ENCODE results near the gene MRPS17.

The MRPS17 gene

DNA sequence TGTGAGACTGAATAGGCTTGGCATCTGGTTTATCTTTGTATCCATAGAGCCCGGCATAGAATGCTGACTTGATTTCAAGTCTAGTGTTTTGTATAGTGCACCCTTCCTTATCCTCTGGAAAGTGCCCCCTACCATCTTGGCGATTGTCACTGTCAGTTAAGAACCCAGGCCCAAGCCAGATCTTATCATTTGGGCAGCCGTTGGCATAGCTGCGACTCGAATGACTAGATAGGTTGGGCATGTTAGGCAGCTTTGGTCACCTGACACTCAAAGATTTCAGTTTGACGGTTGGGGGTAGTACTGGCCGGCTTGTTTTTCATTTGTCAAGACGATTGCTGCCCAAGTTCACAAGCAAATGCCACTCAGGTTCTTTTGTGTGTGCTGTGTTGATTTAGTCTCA lies 19.3 kb downstream of the MRPS17 start:
- DNase-seq (ENCODE audit: low read depth) = no peak

DNA sequence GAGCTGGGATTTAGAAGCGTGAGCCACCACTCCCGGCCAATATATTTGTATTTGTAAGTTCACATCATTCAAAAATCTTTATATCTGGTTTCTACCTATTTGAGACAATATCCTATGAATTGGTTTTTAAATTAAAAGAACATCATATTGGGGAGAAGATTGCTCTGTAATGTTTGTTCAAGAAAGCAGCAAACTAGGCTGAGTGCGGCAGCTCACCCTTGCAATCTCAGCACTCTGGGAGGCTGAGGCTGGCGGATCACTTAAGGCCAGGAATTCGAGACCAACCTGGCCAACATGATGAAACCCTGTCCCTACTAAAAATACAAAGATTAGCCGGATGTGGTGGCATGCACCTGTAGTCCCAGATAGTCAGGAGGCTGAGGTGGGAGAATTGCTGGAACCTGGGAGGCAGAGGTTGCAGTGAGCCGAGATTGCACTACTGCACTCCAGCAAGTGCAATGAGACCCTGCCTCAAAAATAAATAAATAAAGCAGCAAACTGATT lies 22.1 kb downstream of the MRPS17 start:
- no peak for DNase-seq (ENCODE audit: low read depth)

DNA sequence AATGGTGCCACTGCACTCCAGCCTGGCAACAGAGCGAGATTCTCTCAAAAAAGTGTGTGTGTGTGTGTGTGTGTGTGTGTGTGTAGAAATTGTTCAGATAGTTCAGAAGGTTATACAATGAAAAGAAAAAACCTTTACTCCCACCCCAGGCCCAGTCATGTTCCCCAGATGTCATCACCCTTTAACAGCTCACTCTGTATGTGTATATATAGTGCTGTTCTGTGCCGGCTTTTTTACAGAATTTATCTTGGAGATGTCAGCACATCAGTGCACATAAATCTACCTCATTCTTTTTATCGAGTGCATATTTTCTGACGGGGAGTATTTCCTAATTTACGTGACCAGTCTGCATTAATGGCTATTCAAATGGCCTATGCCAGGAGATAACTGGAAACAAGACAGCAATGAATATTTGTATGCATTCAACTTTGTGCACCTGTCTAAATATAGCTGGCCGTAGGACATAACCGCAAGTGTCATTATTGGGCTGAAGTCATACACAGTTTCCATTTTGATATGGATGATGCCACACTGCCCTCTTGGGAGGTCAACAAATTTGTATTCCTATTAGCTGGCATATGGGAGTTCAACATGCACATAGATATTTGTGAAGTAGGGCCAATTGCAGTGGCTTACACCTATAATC lies 24.4 kb downstream of the MRPS17 start:
- no peak for DNase-seq (ENCODE audit: low read depth)

DNA sequence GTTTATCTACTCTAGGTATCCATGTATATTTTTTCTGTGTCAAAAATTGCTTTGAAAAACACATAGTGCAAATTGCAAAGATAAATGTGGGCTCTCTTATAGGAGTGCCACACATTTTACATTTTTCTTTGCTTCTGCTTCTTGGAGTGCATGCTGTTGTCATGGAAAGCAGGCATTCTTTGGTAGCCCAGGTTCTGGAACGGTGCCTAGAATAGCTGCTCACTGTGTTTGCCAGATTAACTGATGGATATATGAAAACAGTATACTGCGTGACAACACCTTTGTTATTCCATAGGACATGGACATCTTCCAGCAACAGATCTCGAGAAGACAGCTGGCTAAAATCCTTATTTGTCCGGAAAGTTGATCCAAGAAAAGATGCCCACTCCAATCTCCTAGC lies 26.2 kb downstream of the MRPS17 start:
- no peak for DNase-seq (ENCODE audit: low read depth)

DNA sequence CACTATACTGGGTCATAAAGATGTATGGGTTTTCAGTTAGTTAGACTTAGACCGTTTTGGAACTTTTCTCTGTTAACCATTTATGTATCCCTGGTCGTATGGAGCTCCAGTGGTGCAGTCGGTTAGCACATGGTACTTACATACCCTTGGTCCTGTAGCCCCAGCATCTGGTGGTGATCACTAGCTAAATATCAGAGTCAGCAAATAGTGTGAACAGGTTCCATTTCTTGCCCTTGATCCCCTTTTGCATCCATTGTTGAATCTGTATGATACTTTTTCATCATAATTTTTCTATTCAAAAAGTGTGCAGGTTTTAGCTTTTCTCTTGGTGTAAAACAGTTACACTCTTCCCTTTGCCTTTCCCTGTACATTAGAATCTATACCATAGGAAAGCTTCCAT lies 28.6 kb downstream of the MRPS17 start:
- DNase-seq (ENCODE audit: low read depth) = no peak

DNA sequence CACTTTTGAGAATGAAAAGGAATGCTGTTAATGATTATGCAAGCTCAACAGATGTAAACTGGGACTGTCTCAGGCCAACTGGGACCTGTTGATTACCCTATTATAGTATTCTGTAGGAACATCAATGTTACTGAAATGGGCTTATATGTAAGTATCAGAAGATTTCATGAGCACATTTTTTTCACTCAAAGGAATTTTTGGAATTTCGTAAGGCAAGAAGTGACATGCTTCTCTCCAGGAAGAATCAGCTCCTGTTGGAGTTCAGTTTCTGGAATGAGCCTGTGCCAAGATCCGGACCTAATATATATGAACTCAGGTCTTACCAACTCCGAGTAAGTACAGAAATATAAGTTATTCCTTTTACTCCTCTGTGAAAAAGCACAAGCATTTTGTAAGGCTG lies 31.9 kb downstream of the MRPS17 start:
- no peak for DNase-seq (ENCODE audit: low read depth)

DNA sequence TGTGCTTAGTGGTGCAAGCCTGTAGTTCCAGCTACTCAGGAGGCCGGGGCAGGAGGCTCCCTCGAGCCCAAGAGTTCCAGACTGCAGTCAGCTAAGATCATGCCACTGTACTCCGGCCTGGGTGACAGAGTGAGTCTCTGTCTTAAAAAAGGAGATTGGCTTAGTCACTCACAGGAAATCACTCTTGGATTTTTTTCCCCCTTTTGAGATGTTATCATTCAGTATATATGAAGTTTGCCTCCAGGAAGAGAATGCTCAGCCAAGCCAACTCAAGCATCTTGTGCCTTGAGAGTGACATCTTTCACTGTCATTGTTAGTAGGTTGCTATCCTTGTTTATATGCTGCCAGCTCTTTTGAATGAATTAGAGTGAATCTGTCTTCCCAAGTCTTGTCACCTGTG lies 40.7 kb downstream of the MRPS17 start:
- DNase-seq (ENCODE audit: low read depth) = no peak

DNA sequence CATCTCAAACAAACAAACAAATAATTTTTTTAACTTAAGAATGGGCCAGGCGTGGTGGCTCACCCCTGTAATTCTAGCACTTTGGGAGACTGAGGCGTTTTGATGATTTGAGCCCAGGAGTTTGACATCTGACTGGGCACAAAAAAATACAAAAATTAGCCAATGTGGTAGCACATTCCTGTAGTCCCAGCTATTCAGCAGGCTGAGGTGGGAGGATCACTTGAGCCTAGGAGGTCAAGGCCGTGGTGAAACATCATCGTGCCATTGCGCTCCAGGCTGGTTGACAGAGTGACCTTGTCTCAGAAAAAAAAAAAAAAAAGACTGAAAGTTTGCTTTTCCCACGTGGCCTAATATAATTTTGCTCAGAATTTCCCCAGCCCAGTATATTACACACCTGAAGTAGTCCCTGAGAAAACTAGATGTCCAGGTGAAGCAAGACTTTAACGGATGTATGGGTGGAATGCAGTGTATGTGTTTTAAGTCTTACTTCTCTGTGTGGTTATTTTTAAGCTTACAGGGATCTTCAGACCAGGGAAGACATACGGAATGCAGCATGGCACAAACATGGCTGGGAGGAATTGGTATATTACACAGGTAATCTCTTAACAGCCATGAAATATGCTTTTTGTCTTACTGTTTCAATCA lies 45.3 kb downstream of the MRPS17 start:
- no peak for DNase-seq (ENCODE audit: low read depth)

DNA sequence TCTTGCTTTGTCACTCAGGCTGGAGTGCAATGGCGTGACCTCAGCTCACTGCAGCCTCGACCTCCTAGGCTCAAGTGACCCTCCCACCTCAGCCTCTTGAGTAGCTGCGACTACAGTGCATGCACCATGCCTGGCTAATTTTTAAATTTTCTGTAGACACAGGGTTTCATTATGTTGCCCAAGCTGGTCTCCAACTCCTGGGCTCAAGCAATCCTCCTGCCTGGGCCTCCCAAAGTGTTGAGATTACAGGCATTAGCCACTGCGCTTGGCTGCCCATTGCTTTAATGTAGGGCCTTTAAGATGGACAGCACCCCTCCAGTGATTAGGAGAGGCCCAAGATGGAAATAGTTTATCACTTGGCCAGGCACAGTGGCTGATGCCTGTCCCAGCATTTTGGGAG lies 52.1 kb downstream of the MRPS17 start:
- no peak for DNase-seq (ENCODE audit: low read depth)
